ENCODE data around the gene SPTBN2.

- TF ChIP-seq, protein P1, sequence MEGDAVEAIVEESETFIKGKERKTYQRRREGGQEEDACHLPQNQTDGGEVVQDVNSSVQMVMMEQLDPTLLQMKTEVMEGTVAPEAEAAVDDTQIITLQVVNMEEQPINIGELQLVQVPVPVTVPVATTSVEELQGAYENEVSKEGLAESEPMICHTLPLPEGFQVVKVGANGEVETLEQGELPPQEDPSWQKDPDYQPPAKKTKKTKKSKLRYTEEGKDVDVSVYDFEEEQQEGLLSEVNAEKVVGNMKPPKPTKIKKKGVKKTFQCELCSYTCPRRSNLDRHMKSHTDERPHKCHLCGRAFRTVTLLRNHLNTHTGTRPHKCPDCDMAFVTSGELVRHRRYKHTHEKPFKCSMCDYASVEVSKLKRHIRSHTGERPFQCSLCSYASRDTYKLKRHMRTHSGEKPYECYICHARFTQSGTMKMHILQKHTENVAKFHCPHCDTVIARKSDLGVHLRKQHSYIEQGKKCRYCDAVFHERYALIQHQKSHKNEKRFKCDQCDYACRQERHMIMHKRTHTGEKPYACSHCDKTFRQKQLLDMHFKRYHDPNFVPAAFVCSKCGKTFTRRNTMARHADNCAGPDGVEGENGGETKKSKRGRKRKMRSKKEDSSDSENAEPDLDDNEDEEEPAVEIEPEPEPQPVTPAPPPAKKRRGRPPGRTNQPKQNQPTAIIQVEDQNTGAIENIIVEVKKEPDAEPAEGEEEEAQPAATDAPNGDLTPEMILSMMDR (IDR thresholded peaks at IDR 0.05; ENCODE audit: insufficient read depth, low read length, poor library complexity, severe bottlenecking), result no peak
- no peak for TF ChIP-seq EZH2phosphoT487 (conservative IDR thresholded peaks at IDR 0.05; ENCODE audit: low read length)
Measured at GRCh38 chr11:66638177-66639065, 90.6 kb downstream of the SPTBN2 start, which contains the start of gene RBM4.

Measured in SU-DHL-6 (cell line).